Ureter (tissue), 1 donor: ENCODE results near the gene SIK2. TPM values are rescaled to one million over a fixed set of nuclear protein-coding genes. Genes with fewer than 3 reads are reported as not detected.

Source experiments
- total RNA-seq: library from RNA; stranded (reverse); gene quantifications from one replicate; pipeline ENCODE4 v1.2.4, GENCODE V29; 2023
- donor health status: DM: yes; HTN: yes; CAD: no.

Gene SIK2
- total RNA-seq, 1 donor from 2014 or later: 20.7 TPM

Other genes starting within 250 kb of the SIK2 start
- gene POU2AF1, start 223.2 kb upstream of the SIK2 start, total RNA-seq: 21.7 TPM
- gene BTG4, start 90.1 kb upstream of the SIK2 start, total RNA-seq: not detected
- not detected for gene HOATZ, start 87.7 kb upstream of the SIK2 start, total RNA-seq
- gene LAYN, start 61.7 kb upstream of the SIK2 start, total RNA-seq: 8.6 TPM
- 27.5 TPM for gene PPP2R1B, start 163.9 kb downstream of the SIK2 start, total RNA-seq